HG02970 (cell line): ENCODE results near the gene BDH1.

Source experiments
- ATAC-seq: cut with Tn5 transposase; IDR thresholded peaks from one replicate; pipeline ENCODE4 v1.9.1; 2021; ENCODE audit warnings: mild to moderate bottlenecking, moderate library complexity, moderate number of reproducible peaks; ENCODE audit not compliant: unreplicated experiment, low FRiP score

BDH1 gene

GRCh38 chr3:197508051-197508451 lies 47.7 kb downstream of the BDH1 start:
- no peak for ATAC-seq

- ATAC-seq: no peak
These were observed 48.2 kb downstream of the BDH1 start for GRCh38 chr3:197507541-197507940.

- no peak for ATAC-seq
These were observed 48.7 kb downstream of the BDH1 start for GRCh38 chr3:197507081-197507480.

- ATAC-seq: no peak
These were observed 49.8 kb downstream of the BDH1 start for GRCh38 chr3:197505796-197506548.

GRCh38 chr3:197504641-197505121 lies 51.1 kb downstream of the BDH1 start:
- no peak for ATAC-seq

- ATAC-seq: no peak
These were observed 51.5 kb downstream of the BDH1 start for GRCh38 chr3:197504229-197504628.

- ATAC-seq: no peak
These were observed 52.1 kb downstream of the BDH1 start for GRCh38 chr3:197503652-197504051.

GRCh38 chr3:197501879-197502620 lies 53.7 kb downstream of the BDH1 start:
- no peak for ATAC-seq

- ATAC-seq: no peak
These were observed 54.3 kb downstream of the BDH1 start for GRCh38 chr3:197501496-197501878.

- no peak for ATAC-seq
These were observed 55.0 kb downstream of the BDH1 start for GRCh38 chr3:197500812-197501211.

GRCh38 chr3:197499427-197499826 lies 56.3 kb downstream of the BDH1 start:
- ATAC-seq: no peak

- ATAC-seq: no peak
These were observed 57.1 kb downstream of the BDH1 start for GRCh38 chr3:197498499-197499241.

- no peak for ATAC-seq
These were observed 59.0 kb downstream of the BDH1 start for GRCh38 chr3:197496746-197497125.

GRCh38 chr3:197495999-197496745 lies 59.6 kb downstream of the BDH1 start:
- no peak for ATAC-seq

- ATAC-seq: no peak
These were observed 60.3 kb downstream of the BDH1 start for GRCh38 chr3:197495499-197495898.

GRCh38 chr3:197495059-197495455 lies 60.7 kb downstream of the BDH1 start:
- ATAC-seq: no peak

- no peak for ATAC-seq
These were observed 61.3 kb downstream of the BDH1 start for GRCh38 chr3:197494366-197495058.

GRCh38 chr3:197493049-197493448 lies 62.7 kb downstream of the BDH1 start:
- no peak for ATAC-seq

- no peak for ATAC-seq
These were observed 63.7 kb downstream of the BDH1 start for GRCh38 chr3:197491923-197492664.
